ENCODE measurements around the gene USP25. TPM values are rescaled to one million over a fixed set of nuclear protein-coding genes. Genes with fewer than 3 reads are reported as not detected.

Gene USP25
- total RNA-seq, 3 donors from 2014 or later = 52.8 to 78.4 (median 53.0) TPM

DNA sequence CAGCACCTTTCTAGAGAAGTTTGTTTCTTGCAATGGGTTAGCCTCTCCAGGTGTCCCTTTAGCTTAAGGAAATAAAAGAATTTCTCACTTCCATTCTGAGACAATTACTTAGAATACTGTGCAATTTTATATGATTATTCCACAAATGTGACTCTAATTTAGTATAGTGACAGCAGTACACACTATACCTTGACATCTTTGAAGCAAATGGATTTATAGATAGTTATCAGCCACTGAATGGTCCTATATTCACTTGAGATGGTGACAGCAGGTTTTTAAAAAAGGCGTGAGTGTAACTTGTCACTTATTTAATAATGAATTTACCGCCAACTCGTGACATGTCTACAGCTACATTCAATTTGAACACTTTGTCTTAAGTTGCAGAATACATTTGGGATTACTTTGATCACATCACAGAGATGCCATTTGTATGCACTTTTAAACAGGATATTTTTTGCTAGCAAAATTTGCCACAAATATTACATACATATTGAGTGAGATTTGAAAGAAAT is 71.6 kb downstream of the USP25 start:
- Histone ChIP-seq H3K9me3 (no peaks in the 10 kb centered on the region), H3K27ac (no peak overlapping the region), H3K4me1 (no peaks in the 10 kb centered on the region), H3K36me3 (no peaks in the 10 kb centered on the region), H3K27me3 (no peaks in the 10 kb centered on the region), H3K4me3 (no peak overlapping the region)
- no peak for DNase-seq (ENCODE audit: low spot score in 2 of 2)
- TF ChIP-seq CTCF (IDR thresholded peaks at IDR 0.05) = no peak
- TF ChIP-seq POLR2A (IDR thresholded peaks at IDR 0.05) = no peak
- TF ChIP-seq POLR2AphosphoS5 (IDR thresholded peaks at IDR 0.05) = no peak
- intact Hi-C loops (cut with DNase I; ENCODE audit: low total_unique reads) = no loop called here

GRCh38 chr21:15804247-15805005 is 74.6 kb downstream of the USP25 start:
- no peaks in the 10 kb centered on the region for H3K4me1 ChIP-seq
- DNase-seq (ENCODE audit: low spot score in 2 of 2) = no peak
- intact Hi-C loops (cut with DNase I; ENCODE audit: low total_unique reads) = no loop called here
- H3K4me3 ChIP-seq = no peak overlapping the region
- no peak overlapping the region for H3K27ac ChIP-seq
- TF ChIP-seq POLR2AphosphoS5 (IDR thresholded peaks at IDR 0.05) (no peak), POLR2A (IDR thresholded peaks at IDR 0.05) (no peak), CTCF (IDR thresholded peaks at IDR 0.05) (no peak)
- H3K9me3 ChIP-seq = no peaks in the 10 kb centered on the region
- no peaks in the 10 kb centered on the region for H3K36me3 ChIP-seq
- no peaks in the 10 kb centered on the region for H3K27me3 ChIP-seq

DNA sequence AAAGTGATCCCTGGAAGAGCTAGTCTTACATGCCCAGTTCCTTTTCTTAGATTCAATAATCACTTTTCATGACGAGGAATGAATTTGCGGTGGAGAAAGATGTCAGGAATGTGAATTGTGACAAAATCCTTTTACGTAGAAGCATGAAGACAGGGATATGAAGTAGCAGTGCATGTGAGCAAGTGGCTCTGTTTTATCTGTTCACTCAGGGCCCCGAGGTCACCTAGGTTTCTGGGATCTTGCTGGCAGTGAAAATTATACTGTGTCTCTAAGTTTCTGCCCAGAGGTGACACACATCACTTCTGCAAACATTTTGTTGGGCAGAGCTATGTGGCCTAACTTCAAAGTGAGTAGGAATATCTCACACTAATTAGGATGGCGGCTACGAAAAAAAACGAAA is 79.3 kb downstream of the USP25 start:
- DNase-seq (ENCODE audit: low spot score in 2 of 2) = no peak
- no peaks in the 10 kb centered on the region for H3K9me3 ChIP-seq
- H3K4me3 ChIP-seq = no peak overlapping the region
- TF ChIP-seq CTCF (IDR thresholded peaks at IDR 0.05) = no peak
- TF ChIP-seq POLR2AphosphoS5 (IDR thresholded peaks at IDR 0.05) = no peak
- TF ChIP-seq POLR2A (IDR thresholded peaks at IDR 0.05) = no peak
- H3K27ac ChIP-seq = no peak overlapping the region
- no peaks in the 10 kb centered on the region for H3K4me1 ChIP-seq
- intact Hi-C loops (cut with DNase I; ENCODE audit: low total_unique reads) = no loop called here
- no peaks in the 10 kb centered on the region for H3K36me3 ChIP-seq
- no peaks in the 10 kb centered on the region for H3K27me3 ChIP-seq

GRCh38 chr21:15809818-15810217 is 80.0 kb downstream of the USP25 start:
- H3K9me3 ChIP-seq = no peaks in the 10 kb centered on the region
- H3K27ac ChIP-seq = no peak overlapping the region
- no peaks in the 10 kb centered on the region for H3K4me1 ChIP-seq
- intact Hi-C loops (cut with DNase I; ENCODE audit: low total_unique reads) = no loop called here
- no peak for TF ChIP-seq CTCF (IDR thresholded peaks at IDR 0.05)
- no peak for TF ChIP-seq POLR2AphosphoS5 (IDR thresholded peaks at IDR 0.05)
- TF ChIP-seq POLR2A (IDR thresholded peaks at IDR 0.05) = no peak
- H3K36me3 ChIP-seq = no peaks in the 10 kb centered on the region
- no peak for DNase-seq (ENCODE audit: low spot score in 2 of 2)
- no peaks in the 10 kb centered on the region for H3K27me3 ChIP-seq
- no peak overlapping the region for H3K4me3 ChIP-seq

DNA sequence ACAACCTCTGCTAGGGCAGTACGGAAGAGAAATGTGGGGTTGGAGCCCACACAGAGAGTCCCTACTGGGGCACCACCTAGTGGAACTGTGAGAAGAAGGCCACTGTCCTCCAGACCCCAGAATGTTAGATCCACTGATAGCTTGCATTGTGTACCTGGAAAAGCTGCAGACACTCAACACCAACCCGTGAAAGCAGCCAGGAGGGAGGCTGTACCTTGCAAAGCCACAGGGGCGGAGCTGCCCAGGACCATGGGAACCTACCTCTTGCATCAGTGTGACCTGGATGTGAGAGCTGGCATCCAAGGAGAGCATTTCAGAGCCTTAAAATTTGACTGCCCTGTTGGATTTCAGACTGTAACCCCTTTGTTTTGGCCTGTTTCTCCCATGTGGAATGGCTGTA is 85.5 kb downstream of the USP25 start:
- intact Hi-C loops (cut with DNase I; ENCODE audit: low total_unique reads) = no loop called here

More for the DNA sequence above, 85.5 kb downstream of the USP25 start:
- no peak for TF ChIP-seq POLR2A (IDR thresholded peaks at IDR 0.05)
- TF ChIP-seq CTCF (IDR thresholded peaks at IDR 0.05) = no peak
- no peak for TF ChIP-seq POLR2AphosphoS5 (IDR thresholded peaks at IDR 0.05)
- Histone ChIP-seq H3K36me3 (no peaks in the 10 kb centered on the region), H3K4me1 (no peaks in the 10 kb centered on the region), H3K9me3 (no peaks in the 10 kb centered on the region), H3K4me3 (no peak overlapping the region), H3K27ac (no peak overlapping the region), H3K27me3 (no peaks in the 10 kb centered on the region)
- DNase-seq (ENCODE audit: low spot score in 2 of 2) = no peak

Measured in breast epithelium (tissue), 4 donors.